ENCODE data around the gene FXYD6.

Gene FXYD6

DNA sequence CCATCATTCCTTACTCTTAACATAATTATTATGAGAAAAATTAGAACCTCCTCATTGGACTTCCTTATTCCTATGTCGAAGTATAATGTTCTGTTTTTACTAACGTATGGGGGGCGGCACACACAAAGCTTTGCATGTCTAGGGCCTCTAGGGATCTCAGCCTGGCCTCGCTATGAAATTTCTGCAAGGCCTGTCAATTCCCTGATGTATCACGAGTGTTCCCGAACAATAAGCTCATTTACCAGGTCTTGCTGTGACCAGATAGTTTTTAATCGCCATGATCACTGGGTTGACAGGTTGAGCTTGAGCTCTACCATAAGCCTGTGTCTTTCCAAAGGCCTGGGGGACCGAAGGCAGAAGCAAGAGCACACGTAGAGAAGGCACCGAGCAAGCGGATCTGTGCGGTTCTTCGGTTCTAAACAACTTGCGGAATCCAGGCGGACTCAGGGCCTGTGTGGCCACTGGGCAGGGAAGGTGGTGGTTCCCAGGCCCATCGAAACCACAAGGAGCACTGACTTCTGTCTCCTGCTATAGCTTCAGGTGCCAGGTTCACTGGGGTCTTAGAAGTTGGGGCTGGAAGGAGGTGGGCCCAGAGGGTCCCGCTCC, 41.5 kb downstream of the FXYD6 start:
- TF ChIP-seq GATA1 (IDR thresholded peaks at IDR 0.05; ENCODE audit: low read depth, low read length) (no peak), POLR2A (IDR thresholded peaks at IDR 0.05; ENCODE audit: low read length) (no peak)
- DNase-seq = no peak

- TF ChIP-seq GATA1 (IDR thresholded peaks at IDR 0.05; ENCODE audit: low read depth, low read length) (no peak), POLR2A (IDR thresholded peaks at IDR 0.05; ENCODE audit: low read length) (no peak)
These were observed 42.2 kb downstream of the FXYD6 start for GRCh38 chr11:117834068-117834810.

GRCh38 chr11:117833401-117833891, 43.0 kb downstream of the FXYD6 start:
- no peak for DNase-seq
- TF ChIP-seq GATA1 (IDR thresholded peaks at IDR 0.05; ENCODE audit: low read depth, low read length) (no peak), POLR2A (IDR thresholded peaks at IDR 0.05; ENCODE audit: low read length) (no peak)

More at GRCh38 chr11:117834068-117834810, 42.2 kb downstream of the FXYD6 start:
- DNase-seq = no peak

GRCh38 chr11:117832511-117832910, 43.9 kb downstream of the FXYD6 start:
- no peak for TF ChIP-seq POLR2A (IDR thresholded peaks at IDR 0.05; ENCODE audit: low read length)
- no peak for TF ChIP-seq GATA1 (IDR thresholded peaks at IDR 0.05; ENCODE audit: low read depth, low read length)
- no peak for DNase-seq

GRCh38 chr11:117831661-117832415, 44.6 kb downstream of the FXYD6 start:
- no peak for DNase-seq
- TF ChIP-seq GATA1 (IDR thresholded peaks at IDR 0.05; ENCODE audit: low read depth, low read length) = no peak
- TF ChIP-seq POLR2A (IDR thresholded peaks at IDR 0.05; ENCODE audit: low read length) = no peak

DNA sequence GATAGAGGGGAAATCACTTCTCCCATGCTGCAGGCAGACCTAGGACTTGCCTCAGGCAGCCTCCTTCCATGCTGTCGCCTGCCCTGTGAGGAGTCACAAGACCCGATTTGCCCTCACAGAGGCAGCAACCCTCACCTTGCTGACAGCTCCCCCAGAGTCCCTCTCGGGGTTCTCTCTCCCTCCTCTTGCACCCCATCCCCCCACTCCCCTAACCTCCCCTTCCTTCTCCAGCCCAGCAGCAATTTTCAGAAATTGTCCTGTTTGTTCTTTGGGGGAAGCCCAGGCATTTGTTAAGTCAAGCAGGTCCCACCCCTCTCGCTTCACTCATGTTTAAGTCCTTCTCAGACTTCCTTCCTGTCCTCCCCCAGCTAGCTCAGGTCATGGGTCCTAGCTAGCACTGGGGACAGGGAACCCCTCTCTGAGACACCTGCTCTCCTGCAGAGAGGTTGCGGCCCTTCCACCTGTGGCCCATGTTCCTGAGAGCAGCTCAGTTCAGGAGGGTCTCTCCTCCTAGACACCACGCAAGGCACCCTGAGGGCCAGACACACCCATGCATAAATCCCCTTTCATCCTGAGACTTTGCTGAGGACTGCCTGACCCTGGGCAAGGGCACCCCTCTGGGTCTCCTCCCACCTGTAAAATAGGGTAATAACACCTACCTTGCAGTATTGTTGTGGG, 45.6 kb downstream of the FXYD6 start:
- no peak for TF ChIP-seq GATA1 (IDR thresholded peaks at IDR 0.05; ENCODE audit: low read depth, low read length)
- no peak for TF ChIP-seq POLR2A (IDR thresholded peaks at IDR 0.05; ENCODE audit: low read length)
- DNase-seq = no peak

DNA sequence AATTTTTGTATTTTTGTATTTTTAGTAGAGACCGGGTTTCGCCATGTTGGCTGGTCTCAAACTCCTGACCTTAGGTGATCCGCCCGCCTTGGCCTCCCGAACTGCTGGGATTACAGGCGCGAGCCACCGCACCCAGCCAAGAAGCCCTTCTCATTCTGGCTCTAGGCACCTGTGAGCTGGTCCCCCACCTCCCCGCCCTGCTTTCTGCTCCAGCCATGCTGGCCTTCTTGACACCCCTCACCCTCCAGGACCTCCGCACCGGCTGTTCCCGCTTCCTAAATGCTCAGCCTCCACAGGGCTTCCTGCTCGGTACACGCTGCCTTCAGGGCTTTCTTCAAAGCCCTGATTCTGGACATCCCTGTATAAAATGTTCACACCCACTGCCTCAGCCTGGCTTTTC, 46.4 kb downstream of the FXYD6 start:
- TF ChIP-seq GATA1 (IDR thresholded peaks at IDR 0.05; ENCODE audit: low read depth, low read length) = no peak
- no peak for TF ChIP-seq POLR2A (IDR thresholded peaks at IDR 0.05; ENCODE audit: low read length)
- no peak for DNase-seq

- TF ChIP-seq GATA1 (IDR thresholded peaks at IDR 0.05; ENCODE audit: low read depth, low read length) = no peak
- no peak for TF ChIP-seq POLR2A (IDR thresholded peaks at IDR 0.05; ENCODE audit: low read length)
- DNase-seq = no peak
These were observed 47.1 kb downstream of the FXYD6 start for GRCh38 chr11:117829369-117829725.

- DNase-seq = peak in 1 of 2 experiments; percentile 9
- TF ChIP-seq POLR2A (IDR thresholded peaks at IDR 0.05; ENCODE audit: low read length) (no peak), GATA1 (IDR thresholded peaks at IDR 0.05; ENCODE audit: low read depth, low read length) (no peak)
These were observed 47.7 kb downstream of the FXYD6 start for GRCh38 chr11:117828611-117829368.

- DNase-seq = no peak
- TF ChIP-seq POLR2A (IDR thresholded peaks at IDR 0.05; ENCODE audit: low read length) (no peak), GATA1 (IDR thresholded peaks at IDR 0.05; ENCODE audit: low read depth, low read length) (no peak)
These were observed 48.6 kb downstream of the FXYD6 start for GRCh38 chr11:117827521-117828511.

DNA sequence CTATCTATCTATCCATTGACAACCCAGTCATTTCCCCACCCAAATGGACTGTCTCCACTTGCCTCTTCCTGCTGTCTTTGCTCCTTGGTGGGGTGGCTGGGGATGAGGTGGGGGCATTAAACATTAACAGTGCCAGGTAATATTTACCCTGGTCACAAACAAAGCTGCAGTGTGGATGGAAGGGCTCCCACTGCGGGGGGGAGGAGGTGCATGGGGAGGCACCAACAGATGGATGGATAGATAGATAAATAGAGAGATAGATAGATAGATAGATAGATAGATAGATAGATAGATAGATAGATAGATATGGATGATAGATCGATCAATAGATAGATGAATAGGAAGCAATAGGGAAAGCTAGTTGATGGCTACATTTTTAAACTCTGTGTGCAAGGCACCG, 49.6 kb downstream of the FXYD6 start:
- TF ChIP-seq GATA1 (IDR thresholded peaks at IDR 0.05; ENCODE audit: low read depth, low read length) = no peak

GRCh38 chr11:117826190-117826570, 50.3 kb downstream of the FXYD6 start:
- TF ChIP-seq GATA1 (IDR thresholded peaks at IDR 0.05; ENCODE audit: low read depth, low read length) (no peak), POLR2A (IDR thresholded peaks at IDR 0.05; ENCODE audit: low read length) (no peak)
- no peak for DNase-seq

More for the DNA sequence above, 49.6 kb downstream of the FXYD6 start:
- no peak for DNase-seq

All from erythroblast (primary cell).